Fibroblast of upper back skin (primary cell): ENCODE data around the gene NAP1L1.

Experiments
- DNase-seq: peaks from one replicate; pipeline ENCODE4 v3.0.0-alpha.2; 2013

NAP1L1 gene

DNA sequence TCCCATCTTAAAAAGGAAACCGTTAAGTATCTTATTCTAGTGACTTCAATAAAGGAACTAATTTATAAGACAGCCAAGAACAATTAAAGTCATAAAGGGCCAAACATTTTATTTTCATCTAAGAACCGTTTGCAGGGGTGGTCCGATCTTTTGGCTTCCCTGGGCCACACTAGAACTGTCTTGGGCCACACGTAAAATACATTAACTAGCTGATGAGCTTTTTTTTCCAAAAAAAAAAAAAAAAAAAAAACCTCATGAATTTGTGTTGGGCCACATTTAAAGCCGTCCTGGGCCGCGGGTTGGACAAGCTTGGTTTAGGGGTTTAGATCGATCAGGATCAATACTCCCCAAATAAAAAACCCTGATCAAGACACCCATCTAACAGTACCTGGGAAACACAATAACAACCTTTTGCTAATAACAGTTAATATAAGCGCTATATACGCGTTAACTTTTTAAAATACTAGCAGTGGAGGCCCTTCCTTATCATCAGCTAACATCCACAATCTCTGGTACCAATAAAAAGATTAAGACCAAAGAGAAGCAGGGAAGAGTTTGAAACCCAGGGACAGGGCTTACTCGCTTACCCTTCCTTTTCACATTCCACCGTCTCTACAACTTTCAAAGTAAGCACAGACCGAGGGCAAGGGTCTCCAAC is 1.1 kb downstream of the NAP1L1 start:
- no peak for DNase-seq

DNA sequence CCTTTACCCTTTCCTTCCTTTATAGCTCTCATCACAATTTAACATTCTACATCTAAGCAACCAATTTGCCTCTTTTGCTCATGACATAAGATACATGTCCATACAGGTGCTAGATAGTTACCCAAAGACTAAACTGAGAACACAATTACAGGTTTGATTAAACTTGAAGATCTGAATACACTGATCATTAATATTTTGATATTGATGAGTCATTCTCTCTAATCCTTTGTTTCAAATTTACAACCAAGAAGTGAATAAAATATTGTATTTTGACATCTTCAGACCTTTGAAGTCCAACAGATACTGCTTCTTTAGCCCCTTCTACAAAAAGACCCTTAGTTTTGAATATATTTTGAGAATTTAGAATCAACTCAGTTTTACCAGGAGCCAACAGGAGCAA is 2.6 kb downstream of the NAP1L1 start:
- no peak for DNase-seq

GRCh38 chr12:76080729-76081415 is 3.6 kb downstream of the NAP1L1 start:
- no peak for DNase-seq

DNA sequence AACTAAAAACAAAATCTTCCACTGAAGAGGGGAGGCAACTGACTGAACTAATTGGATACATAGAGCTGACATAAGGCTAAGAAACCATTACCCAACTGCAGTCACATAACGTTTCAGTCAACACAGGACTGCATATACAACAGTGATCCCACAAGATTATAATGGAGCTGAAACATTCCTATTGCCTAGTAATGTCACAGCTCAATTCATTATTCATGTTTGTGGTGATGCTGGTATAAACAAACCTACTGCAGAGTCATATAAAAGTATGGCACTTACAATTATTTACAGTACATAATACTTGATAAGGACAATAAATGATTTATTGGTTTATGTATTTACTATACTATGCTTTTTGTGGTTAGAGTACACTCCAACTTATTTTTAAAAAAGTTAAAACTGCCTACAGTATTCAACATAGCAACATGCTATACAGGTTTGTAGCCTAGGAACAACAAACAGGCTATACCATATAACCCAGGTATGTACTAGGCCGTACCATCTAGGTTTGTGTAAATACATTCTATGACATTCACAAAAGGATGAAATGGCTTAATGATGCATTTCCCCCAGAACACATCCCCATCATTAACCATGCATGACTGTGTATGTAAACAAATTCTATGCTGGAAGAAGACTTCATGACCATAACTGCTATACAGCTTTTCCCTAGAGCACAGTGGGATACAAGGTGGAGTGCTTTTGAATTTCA is 4.3 kb downstream of the NAP1L1 start:
- no peak for DNase-seq

- DNase-seq = no peak
These were observed 5.7 kb downstream of the NAP1L1 start for GRCh38 chr12:76078748-76079147.

GRCh38 chr12:76075448-76075847 is 9.0 kb downstream of the NAP1L1 start:
- DNase-seq = no peak

GRCh38 chr12:76074701-76075336 is 9.7 kb downstream of the NAP1L1 start:
- DNase-seq = no peak

DNA sequence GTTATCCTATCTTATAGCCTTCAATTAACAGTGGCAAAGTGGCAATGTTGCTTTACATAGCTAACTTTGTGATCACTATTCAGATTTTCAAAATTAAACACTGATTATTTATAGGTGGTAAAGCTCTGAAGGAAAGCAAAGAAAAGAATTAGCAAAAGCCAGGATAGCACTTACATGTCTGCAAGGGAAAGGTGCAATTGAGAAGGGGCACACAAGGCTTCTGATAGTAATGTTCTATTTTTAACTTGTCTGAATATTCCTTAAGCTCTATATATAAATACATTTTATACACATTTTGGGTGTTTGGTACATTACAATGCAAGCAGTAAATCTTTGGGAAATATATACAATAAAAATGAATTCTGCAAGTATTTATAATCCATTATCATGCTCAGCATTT is 10.9 kb downstream of the NAP1L1 start:
- no peak for DNase-seq

DNA sequence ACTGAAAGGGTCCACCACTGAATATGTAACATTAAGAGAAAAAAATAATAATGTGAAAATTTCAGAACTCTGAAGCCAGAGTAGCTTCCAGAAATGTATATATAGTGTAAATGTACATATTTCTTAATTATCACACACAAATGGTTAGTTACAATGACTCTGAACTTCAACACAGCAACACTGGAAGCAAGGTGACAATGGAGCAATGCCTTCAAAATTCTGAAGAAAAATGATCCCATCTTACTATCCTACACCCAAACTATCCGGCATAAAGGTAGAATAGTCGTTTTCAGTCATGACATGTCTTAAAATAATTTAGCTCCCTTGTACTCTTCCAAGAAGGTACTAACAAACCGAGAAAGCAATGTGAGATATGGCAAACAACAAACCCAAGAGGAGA is 11.9 kb downstream of the NAP1L1 start:
- no peak for DNase-seq

- DNase-seq = no peak
These were observed 15.1 kb downstream of the NAP1L1 start for GRCh38 chr12:76069339-76069738.

DNA sequence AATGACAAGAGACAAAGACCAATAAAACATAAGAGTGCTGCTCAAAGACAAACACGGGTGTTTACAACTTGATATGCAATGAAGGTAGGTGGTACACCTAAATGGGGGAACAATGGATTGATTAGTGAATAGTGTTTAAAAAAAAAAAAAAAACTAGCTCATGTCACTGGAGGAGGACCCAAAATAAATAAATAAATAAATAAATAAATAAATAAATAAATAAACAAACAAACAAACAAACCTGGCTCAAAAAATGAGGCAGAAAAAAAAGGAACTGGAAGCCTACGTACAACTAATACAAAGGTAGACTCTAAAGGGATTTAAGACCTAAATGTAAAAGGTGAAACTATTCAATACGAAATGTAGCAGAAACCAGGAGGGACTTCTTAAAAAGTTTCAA is 18.6 kb downstream of the NAP1L1 start:
- DNase-seq = no peak

DNA sequence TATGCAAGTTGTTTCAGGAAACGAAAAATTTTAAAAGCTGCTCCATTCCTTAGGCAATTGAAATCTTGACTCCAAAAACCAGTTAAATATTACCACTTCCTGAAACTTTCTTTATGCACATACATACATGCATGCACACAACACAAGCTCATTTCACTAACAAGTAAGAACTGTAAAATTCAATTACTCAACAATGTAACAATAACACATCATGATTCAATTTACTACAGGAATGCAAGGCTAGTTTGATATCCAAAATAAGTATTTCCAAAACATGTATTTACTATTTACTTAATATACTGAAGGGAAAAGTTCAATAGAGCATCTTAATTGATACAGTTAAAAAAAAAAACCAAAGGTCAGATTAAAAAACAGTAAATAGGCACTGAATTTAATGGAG is 19.6 kb downstream of the NAP1L1 start:
- DNase-seq = no peak

DNA sequence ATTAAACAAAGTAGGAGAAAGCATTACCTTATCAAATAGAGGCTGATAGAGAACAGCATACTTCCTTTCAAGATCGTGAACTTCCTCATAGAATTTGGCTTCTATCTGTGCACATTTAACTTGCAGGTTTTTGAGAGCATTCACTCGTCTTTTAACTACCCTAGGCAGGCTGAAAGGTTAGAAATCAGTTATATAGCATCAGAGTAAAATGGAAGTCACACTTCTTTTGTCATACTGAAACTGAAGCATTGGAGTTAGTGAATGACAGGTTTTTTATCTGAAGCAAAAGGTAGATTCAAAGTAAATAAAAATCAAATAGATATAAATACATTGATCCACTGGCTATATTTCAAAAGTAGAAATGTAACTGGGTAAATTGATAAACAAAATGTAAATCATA is 24.4 kb downstream of the NAP1L1 start:
- no peak for DNase-seq

DNA sequence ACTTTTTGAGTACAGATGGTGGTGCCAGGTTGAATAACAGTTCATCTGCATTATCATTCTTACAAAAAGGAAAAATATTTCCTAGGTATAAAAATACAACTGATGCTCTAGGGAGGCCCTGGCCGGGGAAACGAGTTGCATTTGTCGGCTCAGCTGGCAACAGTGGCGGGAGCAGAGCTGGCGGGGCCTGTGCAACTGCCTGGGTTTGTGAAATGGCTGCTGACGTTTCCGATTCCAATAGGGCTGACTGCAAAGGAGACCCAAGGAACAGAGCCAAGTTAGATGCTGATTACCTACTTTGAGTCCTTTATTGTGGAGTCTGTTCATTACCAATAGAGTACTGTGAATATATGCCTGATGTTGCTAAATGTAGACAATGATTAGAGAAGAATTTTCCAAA is 27.2 kb downstream of the NAP1L1 start:
- DNase-seq = no peak

- DNase-seq = no peak
These were observed 29.1 kb downstream of the NAP1L1 start for GRCh38 chr12:76055393-76055792.

DNA sequence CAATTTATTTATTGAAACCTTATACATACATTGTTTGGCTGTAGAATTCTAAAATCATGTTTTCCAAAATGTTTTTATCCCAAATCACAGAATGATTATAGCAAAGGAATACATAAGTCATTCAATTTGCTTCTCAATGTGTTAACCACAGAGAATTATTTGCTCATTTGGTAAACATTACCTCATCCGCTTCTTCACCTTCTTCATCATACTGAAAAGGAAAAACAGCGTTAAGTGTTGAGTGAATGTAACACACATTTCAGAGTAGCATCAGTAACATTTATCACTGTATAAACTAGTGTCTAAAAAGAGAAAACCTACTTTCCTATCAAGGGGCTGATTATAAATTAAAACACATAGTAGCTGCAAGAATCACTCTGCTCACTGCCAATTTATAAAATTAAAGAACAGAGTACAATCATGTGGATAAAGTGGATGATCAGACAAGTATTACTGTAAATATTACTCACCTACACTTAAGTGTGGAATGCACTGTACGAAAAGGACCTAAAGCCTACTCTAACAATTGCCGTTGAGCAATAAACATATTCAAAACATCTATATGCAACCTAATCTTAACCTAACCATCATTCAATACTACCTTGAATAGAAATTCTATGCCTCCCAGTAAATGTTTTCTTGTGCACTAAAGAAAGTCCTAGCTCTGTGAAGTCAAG is 34.8 kb downstream of the NAP1L1 start:
- no peak for DNase-seq

GRCh38 chr12:76047742-76048141 is 36.7 kb downstream of the NAP1L1 start:
- DNase-seq = no peak

DNA sequence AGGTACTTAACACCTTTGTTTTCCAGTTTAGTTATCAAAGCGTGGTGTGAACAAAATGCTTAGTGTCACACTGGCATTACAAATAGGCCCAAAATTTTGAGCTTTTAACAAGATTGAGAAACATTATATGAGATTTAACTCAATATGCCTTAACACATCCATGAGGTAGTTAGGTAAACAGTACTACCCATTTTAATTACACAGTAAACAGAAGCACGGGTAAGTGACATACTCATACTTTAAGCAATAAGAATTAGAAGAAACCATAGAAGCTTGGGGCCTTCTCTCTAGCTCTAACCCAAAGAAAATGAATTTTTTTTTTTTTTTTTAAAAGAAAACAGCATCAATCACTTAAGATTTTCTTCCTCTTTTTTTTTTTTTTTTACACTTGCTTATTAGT is 37.4 kb downstream of the NAP1L1 start:
- DNase-seq = no peak

DNA sequence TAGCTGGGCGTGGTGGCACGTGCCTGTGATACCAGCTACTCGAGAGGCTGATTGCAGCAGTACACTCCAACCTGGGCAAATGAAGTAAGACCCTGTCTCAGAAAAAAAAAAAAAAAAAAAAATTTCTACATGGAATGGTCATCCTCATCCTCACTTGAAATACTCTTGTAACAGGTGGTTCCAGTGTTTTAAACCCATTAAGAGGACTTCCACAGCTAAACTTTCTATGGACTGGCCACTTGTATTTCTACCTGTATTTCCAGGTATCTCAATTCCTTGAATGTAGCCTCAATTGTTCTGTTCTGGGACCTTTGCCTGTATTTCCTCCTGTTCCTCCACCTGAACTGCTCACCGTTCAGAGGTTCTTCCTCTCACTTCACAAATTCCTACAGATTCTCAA is 41.1 kb downstream of the NAP1L1 start:
- no peak for DNase-seq

- DNase-seq = no peak
These were observed 42.3 kb downstream of the NAP1L1 start for GRCh38 chr12:76042147-76042546.

DNA sequence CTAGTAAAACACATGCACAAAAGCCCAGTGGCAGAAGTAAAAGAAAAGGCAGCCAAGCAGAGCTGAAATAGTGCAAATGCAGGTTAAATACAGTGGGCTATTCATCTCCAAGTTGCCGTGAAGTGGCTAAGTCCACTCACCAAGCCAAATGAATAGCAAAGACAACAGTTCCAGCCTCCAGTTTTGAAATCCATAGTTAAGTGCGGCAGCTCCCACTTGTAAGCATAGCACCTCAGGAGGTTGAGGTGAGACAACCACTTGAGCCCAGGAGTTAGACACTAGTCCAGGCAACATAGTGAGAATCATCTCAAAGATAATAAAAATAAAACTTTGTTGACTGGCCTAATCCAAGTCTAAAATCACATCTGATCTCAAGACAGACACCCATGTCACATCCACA is 43.1 kb downstream of the NAP1L1 start:
- DNase-seq = no peak

- no peak for DNase-seq
These were observed 44.0 kb downstream of the NAP1L1 start for GRCh38 chr12:76040461-76040860.

- no peak for DNase-seq
These were observed 46.3 kb downstream of the NAP1L1 start for GRCh38 chr12:76038176-76038575.
